GM10266 (cell line): ENCODE data around the gene DLG5.

Experiments used
- DNase-seq: peaks from one replicate; pipeline ENCODE4 v3.0.0; 2012; ENCODE audit errors: extremely low spot score
- CTCF ChIP-seq: IDR thresholded peaks from 2 replicates; pipeline ENCODE4 v1.5.1; 2012; ENCODE audit warnings: mild to moderate bottlenecking, low read depth; ENCODE audit not compliant: control insufficient read depth, insufficient read depth; ENCODE audit errors: missing control alignments

DLG5 gene

GRCh38 chr10:77865580-77866324 lies 60.8 kb downstream of the DLG5 start:
- TF ChIP-seq CTCF: no peak
- no peak for DNase-seq

GRCh38 chr10:77864151-77864851 lies 62.3 kb downstream of the DLG5 start:
- no peak for TF ChIP-seq CTCF
- DNase-seq: no peak

GRCh38 chr10:77863446-77863845 lies 63.1 kb downstream of the DLG5 start:
- no peak for DNase-seq
- no peak for TF ChIP-seq CTCF

- TF ChIP-seq CTCF: no peak
- no peak for DNase-seq
Measured at GRCh38 chr10:77862595-77862994, 64.0 kb downstream of the DLG5 start.

GRCh38 chr10:77861366-77861765 lies 65.2 kb downstream of the DLG5 start:
- DNase-seq: no peak
- TF ChIP-seq CTCF: no peak

GRCh38 chr10:77859865-77860282 lies 66.7 kb downstream of the DLG5 start:
- TF ChIP-seq CTCF: no peak
- no peak for DNase-seq
